GM19467 (cell line): ENCODE data around the gene FAM149B1.
"Not testable (repeated sequence)": the region's sequence is repeated elsewhere in the genome, so short reads cannot be mapped to it uniquely, and the experiment has no call there.

Experiments
- ATAC-seq: cut with Tn5 transposase; IDR thresholded peaks from one replicate; pipeline ENCODE4 v1.9.1; 2021; ENCODE audit warnings: mild to moderate bottlenecking, moderate library complexity; ENCODE audit not compliant: unreplicated experiment

The FAM149B1 gene

DNA sequence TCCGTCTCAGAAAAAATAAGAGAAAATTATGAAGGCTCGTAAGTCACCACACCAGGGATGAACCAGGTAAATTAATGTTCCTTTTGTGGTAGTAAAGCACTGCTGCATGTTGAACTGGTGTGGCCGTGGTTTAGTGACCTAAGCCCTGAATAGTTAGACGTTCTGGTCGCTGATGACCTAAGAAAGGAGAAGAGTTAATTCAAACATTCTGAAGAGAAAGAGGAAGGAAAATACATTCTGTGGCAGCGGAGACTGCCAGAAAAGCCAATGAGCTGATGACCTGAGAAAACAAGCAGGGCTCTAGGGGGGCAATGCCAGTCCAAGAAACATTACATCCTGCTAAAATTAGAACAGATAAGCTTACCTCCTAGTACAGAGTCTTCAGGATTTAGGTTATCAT is 61.6 kb downstream of the FAM149B1 start:
- no peak for ATAC-seq

DNA sequence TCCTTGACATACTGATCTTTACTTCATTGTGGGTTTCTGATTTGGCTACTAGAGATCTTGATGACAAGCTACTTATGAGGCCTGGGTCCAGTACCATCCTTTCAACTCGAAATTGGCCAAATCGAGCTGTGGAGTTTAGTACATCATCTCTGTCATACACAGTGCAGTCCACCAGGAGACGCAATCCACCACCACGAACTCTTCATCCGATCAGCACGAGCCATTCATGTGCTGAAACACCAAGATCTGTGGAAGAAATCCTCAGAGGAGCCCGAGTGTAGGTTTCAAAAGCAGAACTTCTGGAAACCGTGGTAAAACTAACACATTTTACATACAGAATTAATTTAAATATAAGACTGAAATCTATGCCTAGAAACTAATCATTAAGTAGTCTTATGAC is 65.0 kb downstream of the FAM149B1 start:
- no peak for ATAC-seq

DNA sequence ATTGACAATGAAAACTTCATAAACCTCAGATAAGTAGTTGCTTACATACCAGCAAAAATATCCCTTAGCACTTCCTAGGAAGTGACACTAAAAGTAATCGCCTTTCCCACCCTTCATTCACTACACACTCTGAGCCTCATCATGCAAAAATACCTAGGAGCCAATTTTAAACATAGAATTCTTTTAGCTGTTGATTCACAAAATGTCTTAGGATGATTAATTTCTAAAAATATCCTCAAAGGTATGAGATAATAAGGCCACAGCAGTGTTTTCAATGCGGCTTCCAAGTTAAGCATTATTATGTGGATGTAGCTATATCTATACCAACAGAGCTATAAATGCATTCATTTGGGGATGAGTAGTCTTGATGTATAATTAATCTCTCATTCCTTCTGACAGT is 66.0 kb downstream of the FAM149B1 start:
- no peak for ATAC-seq

DNA sequence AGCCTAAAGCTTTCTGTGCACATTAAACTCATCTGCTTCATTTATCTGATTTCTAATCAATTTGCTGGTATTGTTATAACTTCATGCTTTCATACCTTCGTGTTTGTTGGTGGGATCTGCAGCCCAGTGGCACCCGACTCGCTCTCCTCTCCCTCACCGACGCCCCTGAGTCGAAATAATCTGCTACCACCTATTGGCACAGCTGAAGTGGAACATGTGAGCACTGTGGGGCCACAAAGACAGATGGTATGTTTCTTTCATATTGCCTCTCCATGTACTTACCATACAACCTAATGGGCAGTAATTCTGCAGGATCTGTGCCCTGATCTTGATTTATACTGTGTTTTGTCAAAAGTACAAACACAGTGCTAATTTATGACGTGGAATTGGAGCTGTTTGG is 66.8 kb downstream of the FAM149B1 start:
- no peak for ATAC-seq

DNA sequence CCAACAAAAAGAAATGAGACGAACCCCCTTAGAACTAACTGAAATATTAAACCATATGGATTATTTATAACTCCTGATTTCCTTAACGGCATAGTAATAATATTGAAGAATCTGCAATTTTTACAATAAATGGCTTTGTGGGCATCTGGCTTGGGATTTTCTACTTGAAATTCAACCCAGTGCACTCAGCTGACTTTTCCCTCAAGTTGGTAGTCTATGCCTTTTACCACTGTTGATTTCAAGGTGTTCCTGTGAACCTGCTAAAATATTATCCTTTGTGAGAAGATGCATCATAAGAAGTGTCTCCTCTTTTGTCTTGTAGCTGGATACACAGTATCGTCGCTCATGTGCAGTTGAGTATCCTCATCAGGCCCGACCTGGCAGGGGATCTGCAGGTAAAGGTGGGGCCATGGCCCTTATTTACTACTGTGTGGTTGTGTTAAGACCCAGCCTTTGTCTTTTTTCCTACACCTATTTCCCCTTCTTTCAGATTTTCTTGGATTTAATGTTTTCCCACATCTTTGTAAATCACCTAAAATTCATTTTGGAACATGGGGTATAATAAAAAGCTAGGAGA is 71.2 kb downstream of the FAM149B1 start:
- no peak for ATAC-seq

DNA sequence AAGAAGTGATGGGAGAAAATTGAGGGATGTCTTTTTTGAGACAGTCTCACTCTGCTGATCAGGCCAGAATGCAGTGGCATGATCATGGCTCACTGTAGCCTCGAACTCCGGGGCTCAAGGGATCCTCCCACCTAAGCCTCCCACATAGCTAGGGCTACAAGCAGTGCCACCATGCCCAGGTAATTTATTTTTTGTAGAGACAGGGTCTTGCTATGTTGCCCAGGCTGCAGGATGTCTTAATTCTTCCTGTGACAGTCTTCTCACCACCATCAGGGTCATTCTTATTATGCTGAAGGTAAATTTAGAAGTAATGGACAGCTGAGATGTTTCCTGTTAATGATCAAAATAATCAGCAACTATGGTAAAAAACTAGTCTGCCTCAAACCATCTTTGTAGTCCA is 72.0 kb downstream of the FAM149B1 start:
- no peak for ATAC-seq

DNA sequence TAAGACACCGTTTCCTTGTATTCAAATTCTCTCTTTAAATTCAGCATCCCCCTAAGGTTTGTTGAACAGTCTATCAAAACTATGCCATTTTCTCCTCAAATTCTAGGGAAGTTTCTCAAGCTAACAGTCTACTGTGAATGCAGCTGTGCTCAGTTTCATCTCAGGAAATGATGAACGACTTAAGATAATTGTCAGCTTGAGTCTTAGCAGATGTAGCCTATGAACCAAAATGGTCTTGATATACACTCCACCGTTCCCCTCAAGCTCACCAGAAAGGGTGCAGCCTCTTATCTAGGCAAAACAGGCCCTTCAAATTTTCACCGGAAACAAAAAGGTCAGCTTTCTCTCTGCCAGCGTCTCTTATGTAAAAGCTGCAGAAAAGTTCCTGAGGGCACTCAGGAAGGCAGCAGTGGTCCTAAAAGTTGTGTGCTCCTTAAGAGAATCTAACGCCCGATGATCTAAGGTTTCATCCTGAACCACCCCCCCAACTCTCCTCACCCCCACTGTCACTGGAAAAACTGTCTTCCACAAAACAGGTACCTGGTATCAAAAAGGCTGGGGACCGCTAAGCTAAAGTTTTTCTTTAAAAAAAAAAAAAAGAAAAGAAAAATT is 77.1 kb downstream of the FAM149B1 start:
- ATAC-seq = no peak

DNA sequence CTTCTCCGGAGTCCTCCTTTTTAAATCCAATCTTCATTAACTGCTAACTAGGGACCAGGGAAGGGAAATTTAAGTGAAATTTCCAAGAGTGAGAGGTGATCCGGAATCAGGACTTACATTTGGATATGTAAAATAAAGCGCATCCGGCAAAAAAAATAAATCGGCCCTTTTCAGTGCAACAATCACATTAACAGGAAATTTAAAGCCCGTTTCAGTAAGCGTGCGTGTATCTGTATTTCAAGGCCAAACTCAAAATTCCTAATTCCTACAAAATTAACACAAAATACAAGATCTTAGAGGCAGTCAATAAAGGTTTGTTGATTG is 78.4 kb downstream of the FAM149B1 start:
- no peak for ATAC-seq

DNA sequence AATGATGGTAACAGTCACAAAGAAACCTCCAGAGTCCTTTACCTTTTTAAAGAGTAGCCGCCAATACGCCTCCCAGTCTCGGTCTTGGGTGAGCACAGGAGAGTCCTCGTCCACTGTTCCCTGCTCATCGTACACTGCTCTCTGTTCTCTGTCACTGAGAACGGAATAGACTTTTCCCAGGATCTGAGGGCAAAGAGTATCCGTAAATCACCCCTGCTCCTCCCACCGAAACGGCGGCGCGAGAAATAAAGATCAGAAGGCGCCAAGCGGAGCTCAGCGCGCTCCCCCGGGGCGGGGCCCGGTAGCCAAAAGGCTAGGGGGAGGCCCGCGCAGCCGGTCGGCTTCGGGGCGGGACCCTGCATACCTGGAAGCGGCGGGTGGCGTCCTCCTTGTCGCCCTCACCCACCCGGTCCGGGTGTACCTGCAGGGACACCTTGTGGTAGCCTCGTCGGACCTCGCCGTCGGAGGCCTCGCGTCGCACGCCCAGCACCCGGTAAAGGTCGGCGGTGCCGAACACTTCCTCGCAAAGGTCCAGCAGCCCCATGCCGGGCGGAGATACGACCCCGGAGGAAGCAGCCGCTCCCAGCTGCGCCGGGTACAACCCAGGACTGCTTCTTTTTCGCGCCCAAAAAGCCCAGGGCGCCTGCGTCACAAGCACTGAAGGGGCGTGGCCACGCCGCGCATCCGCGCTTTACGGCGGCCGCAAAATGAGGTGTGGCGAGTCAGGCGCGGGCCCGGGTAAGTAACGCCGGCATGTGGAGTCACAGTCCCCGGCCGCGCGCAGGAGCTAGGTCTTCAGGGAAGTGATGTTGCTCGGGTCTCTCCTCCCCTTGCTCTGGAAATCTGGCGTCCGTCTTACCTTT is 79.0 kb downstream of the FAM149B1 start, which contains the start of gene DNAJC9:
Gene DNAJC9 (minus strand): TSS at position 610 of the 863 bp plus-strand sequence. CDS start 66 bp downstream, at position 544.
- ATAC-seq = peak; percentile 65

DNA sequence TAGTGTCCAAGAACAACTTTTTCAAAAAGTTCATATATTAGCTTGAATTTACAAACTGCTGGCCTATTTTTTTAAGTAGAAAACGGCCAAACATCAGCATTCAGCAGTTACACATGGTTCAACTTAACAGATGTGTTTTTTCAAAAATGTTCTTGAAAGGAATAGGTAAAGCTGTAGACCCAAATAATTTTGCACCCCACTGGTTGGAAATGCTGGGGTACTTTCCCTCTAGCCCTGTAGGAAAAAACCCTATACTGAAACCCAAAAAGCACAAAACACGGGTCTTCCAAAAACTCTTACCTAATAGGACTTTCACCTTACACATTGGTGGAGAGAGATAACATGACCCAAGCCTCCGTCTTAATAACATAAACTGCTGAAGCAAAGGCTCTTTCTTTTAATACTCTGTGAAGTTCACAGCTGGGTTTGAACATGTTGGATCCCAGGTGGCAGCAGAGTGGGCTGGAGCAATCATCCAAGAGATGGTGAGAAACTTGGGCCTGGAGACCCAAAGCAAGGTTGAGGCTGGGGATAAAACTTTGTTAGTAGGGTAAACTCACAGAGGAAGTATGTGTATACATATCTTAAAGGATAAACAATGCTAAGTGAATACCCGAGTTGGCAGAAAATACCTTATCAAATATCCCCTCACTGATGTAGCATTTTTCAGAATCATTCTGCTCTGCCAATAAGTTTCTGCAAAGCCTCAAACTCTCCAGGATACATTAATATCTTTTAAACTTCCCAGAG is 79.8 kb downstream of the FAM149B1 start:
- ATAC-seq = no peak

DNA sequence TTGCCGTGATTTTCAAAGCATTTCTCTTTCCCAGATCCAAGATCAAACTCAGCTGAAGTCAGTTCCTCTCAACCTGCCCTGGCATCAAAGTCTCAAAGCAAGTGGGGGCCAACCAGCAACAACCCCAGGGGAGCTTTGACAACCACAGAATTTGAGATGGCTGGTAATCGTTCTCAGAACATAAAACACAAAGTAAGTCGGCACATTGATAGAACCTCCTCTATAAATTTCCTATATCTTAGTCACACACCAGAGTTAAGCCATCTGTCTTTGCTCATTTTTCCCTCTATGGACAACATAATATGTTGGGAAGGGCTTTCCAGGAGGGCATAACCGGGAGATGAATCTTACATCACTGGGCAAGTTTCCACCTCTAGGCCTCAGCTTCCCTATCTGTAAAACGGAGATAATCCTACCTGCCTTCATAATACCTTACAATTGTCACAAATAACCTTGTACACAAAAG is 80.4 kb downstream of the FAM149B1 start:
- no peak for ATAC-seq

DNA sequence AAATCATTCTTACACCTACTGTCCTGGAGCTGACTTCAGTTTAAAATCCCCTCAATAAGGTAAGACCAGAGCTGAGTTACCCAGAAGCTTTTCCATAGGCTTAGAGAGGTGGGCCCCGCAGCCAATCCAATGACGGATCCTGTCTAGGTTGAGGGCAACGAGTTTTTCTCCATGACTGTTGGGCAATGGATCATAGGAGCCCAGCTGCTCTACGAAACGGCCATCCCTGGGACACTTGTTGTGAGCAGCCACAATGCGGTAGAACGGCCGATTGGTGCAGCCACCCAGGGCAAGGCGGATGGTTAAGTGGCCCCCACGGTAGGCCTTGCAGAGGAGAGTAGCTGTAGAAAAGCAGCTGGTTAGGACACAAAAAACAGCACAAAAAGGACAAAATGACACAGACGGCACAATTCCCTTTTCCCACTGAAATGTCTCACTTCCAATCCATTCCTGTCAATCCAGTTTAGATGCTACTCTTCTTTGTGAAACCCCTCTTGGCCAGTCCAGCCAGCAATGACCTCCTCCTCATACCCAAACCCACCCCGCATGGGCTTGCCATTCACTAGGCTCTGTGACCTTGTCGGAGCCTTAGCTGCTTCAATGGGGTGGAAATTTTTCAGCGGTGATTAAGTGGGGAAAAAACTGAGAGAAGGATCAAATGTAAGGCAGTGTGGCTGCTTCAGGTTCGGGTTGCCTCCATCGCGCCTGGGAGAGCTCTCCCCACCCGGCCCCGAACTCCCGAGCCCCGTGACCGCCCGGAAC is 83.9 kb downstream of the FAM149B1 start:
- peak; percentile 4 for ATAC-seq

DNA sequence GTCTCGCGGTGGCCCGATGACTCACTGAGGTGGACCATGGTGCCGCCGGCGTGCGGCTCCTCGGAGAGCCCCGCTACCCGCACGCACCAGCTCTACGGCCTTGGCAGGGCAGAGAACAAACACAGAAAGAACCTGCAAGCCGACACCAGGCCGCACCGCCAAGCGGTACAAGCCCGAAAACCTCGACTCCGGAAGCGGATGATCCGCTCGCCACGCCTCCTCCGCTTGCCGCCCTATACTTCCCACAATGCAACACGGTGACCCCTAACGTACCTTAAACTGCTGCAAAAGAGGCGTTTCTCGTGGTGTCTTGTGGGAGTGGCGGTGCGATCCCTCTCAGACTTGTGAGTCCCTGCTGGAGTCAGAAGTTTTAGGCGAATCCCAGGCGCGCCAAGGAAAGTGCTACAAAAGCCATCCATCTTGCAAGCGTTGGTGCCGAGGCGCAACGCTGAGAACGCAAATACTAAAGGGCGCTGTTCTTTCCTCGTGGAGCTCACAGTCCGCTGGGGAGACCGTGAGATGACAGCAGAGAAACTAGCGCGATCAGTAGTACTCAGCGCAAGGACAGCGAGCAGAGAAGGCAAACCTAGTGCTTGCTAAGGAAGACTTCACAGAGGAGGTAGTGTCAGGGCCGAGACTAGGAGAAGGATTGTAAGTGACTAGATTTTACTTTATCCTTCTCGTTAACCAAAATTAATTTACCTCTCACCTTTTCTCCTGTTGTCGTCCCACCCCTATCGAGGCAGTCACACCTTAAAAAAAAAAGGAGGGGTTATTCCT is 84.7 kb downstream of the FAM149B1 start, which contains the start of gene MRPS16:
Gene MRPS16 (minus strand): TSS at position 200 of the 780 bp plus-strand sequence. CDS start 162 bp downstream, at position 38.
- ATAC-seq = peak; percentile 82

DNA sequence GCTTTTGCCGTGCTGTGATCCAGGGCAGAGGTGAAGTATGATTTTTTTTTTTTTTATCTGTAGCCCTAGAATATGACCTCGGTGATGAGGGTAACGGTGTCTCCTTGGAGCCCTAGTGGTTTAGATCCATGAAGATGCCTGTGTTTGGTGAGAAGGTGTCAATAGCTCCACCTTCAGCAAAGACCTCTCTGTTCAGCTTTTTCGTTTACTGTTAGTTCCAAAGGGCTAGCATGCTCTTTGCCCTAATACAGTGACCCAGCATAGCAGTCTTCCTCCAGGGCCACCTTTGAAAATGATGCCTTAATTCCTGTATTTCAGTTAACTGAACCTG is 85.3 kb downstream of the FAM149B1 start:
- no peak for ATAC-seq

DNA sequence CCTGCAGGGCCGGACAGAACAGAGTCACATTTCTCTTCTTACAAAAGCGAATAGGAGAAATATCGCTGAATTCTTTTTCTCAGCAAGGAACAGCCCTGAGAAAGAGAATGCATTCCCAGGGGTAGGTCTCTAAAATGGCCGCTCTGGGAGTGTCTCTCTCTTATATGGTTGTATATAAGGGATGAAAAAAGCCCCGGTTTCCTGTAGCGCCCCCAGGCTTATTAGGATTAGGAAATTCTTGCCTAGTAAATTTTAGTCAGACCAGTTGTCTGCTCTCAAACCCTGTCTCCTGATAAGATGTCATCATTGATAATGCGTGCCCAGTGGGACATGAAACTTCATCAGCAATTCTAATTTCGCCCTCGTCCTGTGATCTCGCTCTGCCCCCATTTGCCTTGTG is 90.7 kb downstream of the FAM149B1 start:
- not testable (repeated sequence) for ATAC-seq

DNA sequence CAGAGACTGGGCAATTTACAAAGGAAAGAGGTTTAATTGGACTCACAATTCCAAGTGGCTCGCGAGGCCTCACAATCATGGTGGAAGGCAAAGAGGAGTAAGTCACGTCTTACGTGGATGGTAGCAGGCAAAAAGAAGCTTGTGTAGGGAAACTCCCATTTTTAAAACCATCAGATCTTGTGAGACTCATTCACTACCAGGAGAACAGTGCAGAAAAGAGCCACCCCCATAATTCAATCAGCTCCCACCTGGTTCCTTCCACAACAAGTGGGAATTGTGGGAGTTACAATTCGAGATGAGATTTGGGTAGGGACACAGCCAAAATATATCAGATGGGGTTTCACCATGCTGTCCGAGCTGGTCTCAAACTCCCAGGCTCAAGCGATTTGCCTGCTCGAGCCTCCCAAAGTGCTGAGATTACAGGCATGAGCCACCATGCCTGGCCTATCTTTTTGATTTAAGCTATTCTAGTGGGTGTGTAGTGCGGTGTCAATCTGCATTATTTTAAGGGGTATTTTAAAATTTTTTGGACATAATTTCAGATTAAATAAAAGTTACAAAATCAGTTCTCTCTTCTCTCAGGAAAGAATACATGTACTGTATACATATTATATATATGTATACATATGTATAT is 93.6 kb downstream of the FAM149B1 start:
- ATAC-seq = no peak

DNA sequence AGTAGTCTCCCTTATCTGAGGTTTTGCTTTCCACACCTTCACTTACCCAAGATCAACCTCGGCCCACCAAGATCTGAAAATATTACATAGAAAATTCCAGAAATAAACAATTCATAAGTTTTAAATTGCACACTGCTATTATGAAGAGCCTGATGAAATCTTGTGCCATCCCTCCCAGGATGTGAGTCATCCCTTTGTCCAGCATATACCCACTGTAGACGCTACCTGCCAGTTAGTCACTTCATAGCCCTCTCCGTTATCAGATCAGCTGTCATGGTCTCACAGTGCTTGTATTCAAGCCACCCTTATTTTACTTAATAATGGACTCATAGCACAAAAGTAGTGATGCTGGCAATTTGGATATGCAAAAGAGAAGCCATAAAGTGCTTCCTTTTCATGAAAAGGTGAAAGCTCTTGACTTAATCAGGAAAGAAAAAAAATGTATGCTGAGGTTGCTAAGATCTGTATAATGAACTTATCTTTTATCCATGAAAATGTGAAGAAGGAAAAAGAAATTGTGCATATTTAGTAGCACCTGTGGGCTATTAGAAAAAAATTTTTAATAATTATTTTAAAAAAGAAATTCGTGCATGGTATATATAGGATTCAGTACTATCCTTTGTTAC is 94.3 kb downstream of the FAM149B1 start:
- no peak for ATAC-seq

DNA sequence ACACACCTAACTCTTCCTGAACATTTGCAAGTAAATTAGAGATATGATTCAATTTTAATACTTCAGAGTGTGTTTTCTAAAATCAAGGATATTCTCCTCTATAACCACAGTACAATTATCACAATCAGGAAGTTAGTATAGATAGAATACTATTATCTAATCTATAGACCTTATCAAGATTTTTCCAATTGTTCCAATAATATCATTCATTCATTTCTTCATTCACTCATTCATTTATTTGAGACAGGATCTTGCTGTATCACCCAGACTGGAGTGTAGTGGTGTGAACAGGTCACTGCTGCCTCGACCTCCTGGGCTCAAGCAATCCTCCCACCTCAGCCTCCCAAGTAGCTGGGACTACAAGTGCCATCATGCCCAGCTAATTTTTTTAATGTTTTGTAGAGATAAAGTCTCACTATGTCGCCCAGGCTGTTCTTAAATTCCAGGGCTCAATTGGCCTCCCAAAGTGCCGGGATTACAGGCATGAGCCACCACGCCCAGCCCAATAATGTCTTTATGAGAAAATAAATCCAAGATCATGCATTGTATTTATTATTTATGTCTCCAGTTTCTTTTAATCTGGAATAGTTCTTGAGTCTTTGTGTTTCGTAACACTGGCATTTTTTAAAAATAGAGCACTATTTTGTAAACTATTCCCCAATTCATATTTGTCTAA is 95.1 kb downstream of the FAM149B1 start:
- no peak for ATAC-seq
